HG03432 (cell line): ENCODE results near the gene IGF2BP2.

Source experiments
- ATAC-seq: cut with Tn5 transposase; IDR thresholded peaks from one replicate; pipeline ENCODE4 v1.9.1; 2021; ENCODE audit warnings: mild to moderate bottlenecking, moderate library complexity; ENCODE audit not compliant: unreplicated experiment

IGF2BP2 gene

DNA sequence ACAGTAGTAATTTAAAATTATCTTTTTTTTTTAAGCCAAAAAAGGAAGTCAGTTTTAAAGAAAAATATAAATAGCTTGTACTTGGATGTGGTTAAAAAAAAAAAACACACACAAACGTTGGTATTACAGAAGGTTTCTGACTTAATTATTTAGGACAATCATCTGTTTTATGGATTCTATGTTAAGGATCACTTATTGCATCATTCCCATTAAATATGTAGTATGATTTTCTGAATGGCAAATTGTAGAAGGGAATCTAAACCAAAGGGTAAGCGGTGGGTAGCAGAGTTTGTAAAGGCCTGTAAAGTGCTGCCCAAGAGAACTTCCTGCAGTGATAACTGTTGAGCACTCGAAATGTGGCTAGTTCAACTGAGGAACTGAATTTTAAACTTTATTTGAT is 230.8 kb downstream of the IGF2BP2 start:
- ATAC-seq = no peak
